Head of caudate nucleus (tissue), 42 donors: ENCODE data around the gene FAM98B.

Experiments
- DNase-seq, 42 donors: peaks; one replicate each; pipeline versions ENCODE4 v3.0.0 to v3.0.0-alpha.2; 2020 to 2021; ENCODE audit warnings: mixed read lengths in 7 of 42
- intact Hi-C: fragments of 100-400 bp; cut with DNase I; formaldehyde crosslinking; loops from one replicate; pipeline ENCODE4 v1.15.0; 2022

The FAM98B gene

GRCh38 chr15:38532728-38533127 is 78.8 kb downstream of the FAM98B start:
- intact Hi-C loops = no loop called here
- DNase-seq = no peak

DNA sequence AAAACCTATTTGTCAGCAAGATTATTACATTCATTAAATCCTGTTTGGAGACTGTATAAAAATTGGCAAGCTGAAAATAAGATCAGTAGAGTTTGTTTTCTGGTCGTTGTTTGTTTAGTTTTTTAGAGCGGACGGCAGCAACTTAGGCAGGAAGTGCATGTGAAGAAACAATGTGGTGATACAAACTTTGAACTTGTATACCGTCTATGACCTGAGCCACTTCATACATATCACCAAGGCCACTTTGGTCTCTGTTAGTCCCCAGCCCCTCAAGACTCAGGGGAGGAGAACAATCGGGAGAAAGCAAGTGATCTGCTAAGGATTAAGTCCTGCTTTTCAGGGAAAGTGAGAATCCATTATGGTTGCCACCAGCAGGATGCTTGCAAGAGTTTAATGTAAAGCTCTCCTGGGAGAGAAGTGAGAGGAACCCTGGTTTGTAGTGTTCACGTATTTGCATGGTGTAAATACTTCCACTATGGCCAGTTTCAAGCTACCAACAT is 79.5 kb downstream of the FAM98B start:
- no peak for DNase-seq

GRCh38 chr15:38533926-38534325 is 80.0 kb downstream of the FAM98B start:
- no peak for DNase-seq
- intact Hi-C loops = no loop called here

More for the DNA sequence above, 79.5 kb downstream of the FAM98B start:
- intact Hi-C loops = no loop called here

GRCh38 chr15:38534691-38535090 is 80.8 kb downstream of the FAM98B start:
- DNase-seq = no peak
- intact Hi-C loops = no loop called here

GRCh38 chr15:38535491-38536200 is 81.7 kb downstream of the FAM98B start:
- DNase-seq = no peak
- intact Hi-C loops = no loop called here

- DNase-seq = peak in 12 of 42 donors; percentile 8 to 59 (median 42)
- intact Hi-C loops = no loop called here
These were observed 82.3 kb downstream of the FAM98B start for GRCh38 chr15:38536201-38536676.
